K562 (cell line): ENCODE results near the gene FRA10AC1.

Experiments used
- TF ChIP-seq, protein P1 (sequence below), 3 experiments: IDR thresholded peaks in 2 of 3; conservative IDR thresholded peaks in 1 of 3; 2 replicates each; pipeline ENCODE4 v1.5.1; 2011 to 2012; ENCODE audit warnings: low read length in 3 of 3, mild to moderate bottlenecking in 3 of 3, control low read depth in 2 of 3, improper control_type of control experiment in 1 of 3, inconsistent platforms in 1 of 3, low read depth in 1 of 3, mixed read lengths in 1 of 3, moderate library complexity in 1 of 3; ENCODE audit not compliant: insufficient read depth in 2 of 3
- TF ChIP-seq, protein P2 (sequence below): sonication (generic); formaldehyde crosslinking; IDR thresholded peaks from 2 replicates; pipeline ENCODE4 v1.8.0; 2023; ENCODE audit warnings: missing genetic modification reagents, mild to moderate bottlenecking, borderline replicate concordance

DNA sequence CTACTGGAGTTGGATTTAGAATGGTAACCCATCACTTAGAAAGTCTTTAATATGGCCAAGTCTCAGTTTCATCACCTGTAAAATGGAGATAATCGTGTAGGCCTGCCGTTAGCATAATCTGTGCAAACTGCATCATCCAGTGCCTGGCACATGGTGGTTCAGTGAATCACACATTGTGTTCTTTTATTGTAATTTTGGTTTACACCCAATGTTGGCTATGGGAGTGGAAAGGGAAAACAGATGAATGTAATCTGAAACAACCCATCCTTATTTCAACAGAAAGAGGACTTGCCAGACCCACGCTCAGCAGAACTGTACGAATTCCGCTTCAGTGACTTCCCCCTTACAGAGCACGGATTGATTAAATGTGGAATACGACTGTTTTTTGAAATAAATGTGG, 62.6 kb downstream of the FRA10AC1 start:
- TF ChIP-seq, protein P1, sequence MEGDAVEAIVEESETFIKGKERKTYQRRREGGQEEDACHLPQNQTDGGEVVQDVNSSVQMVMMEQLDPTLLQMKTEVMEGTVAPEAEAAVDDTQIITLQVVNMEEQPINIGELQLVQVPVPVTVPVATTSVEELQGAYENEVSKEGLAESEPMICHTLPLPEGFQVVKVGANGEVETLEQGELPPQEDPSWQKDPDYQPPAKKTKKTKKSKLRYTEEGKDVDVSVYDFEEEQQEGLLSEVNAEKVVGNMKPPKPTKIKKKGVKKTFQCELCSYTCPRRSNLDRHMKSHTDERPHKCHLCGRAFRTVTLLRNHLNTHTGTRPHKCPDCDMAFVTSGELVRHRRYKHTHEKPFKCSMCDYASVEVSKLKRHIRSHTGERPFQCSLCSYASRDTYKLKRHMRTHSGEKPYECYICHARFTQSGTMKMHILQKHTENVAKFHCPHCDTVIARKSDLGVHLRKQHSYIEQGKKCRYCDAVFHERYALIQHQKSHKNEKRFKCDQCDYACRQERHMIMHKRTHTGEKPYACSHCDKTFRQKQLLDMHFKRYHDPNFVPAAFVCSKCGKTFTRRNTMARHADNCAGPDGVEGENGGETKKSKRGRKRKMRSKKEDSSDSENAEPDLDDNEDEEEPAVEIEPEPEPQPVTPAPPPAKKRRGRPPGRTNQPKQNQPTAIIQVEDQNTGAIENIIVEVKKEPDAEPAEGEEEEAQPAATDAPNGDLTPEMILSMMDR (IDR thresholded peaks at IDR 0.05 in 2 of 3, conservative IDR thresholded peaks at IDR 0.05 in 1 of 3; ENCODE audit: insufficient read depth in 2 of 3, low read depth in 1 of 3, low read length in 3 of 3), result no peak
- TF ChIP-seq, protein P2, sequence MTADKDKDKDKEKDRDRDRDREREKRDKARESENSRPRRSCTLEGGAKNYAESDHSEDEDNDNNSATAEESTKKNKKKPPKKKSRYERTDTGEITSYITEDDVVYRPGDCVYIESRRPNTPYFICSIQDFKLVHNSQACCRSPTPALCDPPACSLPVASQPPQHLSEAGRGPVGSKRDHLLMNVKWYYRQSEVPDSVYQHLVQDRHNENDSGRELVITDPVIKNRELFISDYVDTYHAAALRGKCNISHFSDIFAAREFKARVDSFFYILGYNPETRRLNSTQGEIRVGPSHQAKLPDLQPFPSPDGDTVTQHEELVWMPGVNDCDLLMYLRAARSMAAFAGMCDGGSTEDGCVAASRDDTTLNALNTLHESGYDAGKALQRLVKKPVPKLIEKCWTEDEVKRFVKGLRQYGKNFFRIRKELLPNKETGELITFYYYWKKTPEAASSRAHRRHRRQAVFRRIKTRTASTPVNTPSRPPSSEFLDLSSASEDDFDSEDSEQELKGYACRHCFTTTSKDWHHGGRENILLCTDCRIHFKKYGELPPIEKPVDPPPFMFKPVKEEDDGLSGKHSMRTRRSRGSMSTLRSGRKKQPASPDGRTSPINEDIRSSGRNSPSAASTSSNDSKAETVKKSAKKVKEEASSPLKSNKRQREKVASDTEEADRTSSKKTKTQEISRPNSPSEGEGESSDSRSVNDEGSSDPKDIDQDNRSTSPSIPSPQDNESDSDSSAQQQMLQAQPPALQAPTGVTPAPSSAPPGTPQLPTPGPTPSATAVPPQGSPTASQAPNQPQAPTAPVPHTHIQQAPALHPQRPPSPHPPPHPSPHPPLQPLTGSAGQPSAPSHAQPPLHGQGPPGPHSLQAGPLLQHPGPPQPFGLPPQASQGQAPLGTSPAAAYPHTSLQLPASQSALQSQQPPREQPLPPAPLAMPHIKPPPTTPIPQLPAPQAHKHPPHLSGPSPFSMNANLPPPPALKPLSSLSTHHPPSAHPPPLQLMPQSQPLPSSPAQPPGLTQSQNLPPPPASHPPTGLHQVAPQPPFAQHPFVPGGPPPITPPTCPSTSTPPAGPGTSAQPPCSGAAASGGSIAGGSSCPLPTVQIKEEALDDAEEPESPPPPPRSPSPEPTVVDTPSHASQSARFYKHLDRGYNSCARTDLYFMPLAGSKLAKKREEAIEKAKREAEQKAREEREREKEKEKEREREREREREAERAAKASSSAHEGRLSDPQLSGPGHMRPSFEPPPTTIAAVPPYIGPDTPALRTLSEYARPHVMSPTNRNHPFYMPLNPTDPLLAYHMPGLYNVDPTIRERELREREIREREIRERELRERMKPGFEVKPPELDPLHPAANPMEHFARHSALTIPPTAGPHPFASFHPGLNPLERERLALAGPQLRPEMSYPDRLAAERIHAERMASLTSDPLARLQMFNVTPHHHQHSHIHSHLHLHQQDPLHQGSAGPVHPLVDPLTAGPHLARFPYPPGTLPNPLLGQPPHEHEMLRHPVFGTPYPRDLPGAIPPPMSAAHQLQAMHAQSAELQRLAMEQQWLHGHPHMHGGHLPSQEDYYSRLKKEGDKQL (CRISPR knock-in tag), result no peak
